SK-N-SH (cell line): ENCODE measurements around the gene RAB40C. TPM values are rescaled to one million over a fixed set of nuclear protein-coding genes. Genes with fewer than 3 reads are reported as not detected.

Experiments
- CTCF ChIA-PET: fragments of 300-600, 350-600 bp; formaldehyde crosslinking; extraction: SDS; loops from one replicate; lab custom pipeline; 2021; lab: Yijun Ruan, JAX
- POLR2A ChIA-PET: fragments of 350-600 bp; sonication (Branson Sonifier 250); formaldehyde crosslinking; extraction: SDS; loops from one replicate; lab custom pipeline; 2020; ENCODE audit warnings: antibody characterized with exemption, inconsistent platforms; lab: Yijun Ruan, JAX
- DNase-seq: peaks from one replicate; pipeline ENCODE4 v3.0.0; 2012
- H2AFZ ChIP-seq: fragments of 200-600 bp; sonication (generic); 2 replicates; pipeline ENCODE4 v1.8.1; 2016; ENCODE audit warnings: antibody characterized with exemption, mild to moderate bottlenecking, low read depth
- H3F3A ChIP-seq: fragments of 200-600 bp; sonication (generic); replicated peaks from 2 replicates; pipeline ENCODE3; 2016; ENCODE audit warnings: antibody characterized with exemption, mild to moderate bottlenecking; ENCODE audit not compliant: insufficient read depth
- H3K27ac ChIP-seq, 2 experiments: fragments of 200-500 bp in 1 of 2; fragments of 200-600 bp in 1 of 2; sonication (Bioruptor generic) in 1 of 2; sonication (generic), shearing (Covaris generic) in 1 of 2; 2 replicates each; pipeline versions ENCODE4 v1.5.1 to v1.6.1; 2014 to 2016; ENCODE audit warnings: low read depth in 2 of 2, inconsistent platforms in 1 of 2, low read length in 1 of 2, mild to moderate bottlenecking in 1 of 2, mixed read lengths in 1 of 2
- H3K27me3 ChIP-seq: fragments of 200-600 bp; sonication (generic), shearing (Covaris generic); 2 replicates; pipeline ENCODE4 v1.6.1; 2016; ENCODE audit warnings: mixed run types; ENCODE audit not compliant: insufficient read depth
- H3K36me3 ChIP-seq, 2 experiments: fragments of 200-500 bp in 1 of 2; fragments of 200-600 bp in 1 of 2; sonication (Bioruptor generic) in 1 of 2; sonication (generic) in 1 of 2; replicated peaks in 1 of 2; 2 replicates each; pipeline versions ENCODE3 to v1.5.1; 2014 to 2016; ENCODE audit warnings: low read length in 1 of 2, mild to moderate bottlenecking in 1 of 2; ENCODE audit not compliant: insufficient read depth in 2 of 2, control insufficient read depth in 1 of 2
- H3K4me1 ChIP-seq, 2 experiments: fragments of 200-500 bp in 1 of 2; fragments of 200-600 bp in 1 of 2; sonication (Bioruptor generic) in 1 of 2; sonication (generic), shearing (Covaris generic) in 1 of 2; 2 replicates each; pipeline versions ENCODE4 v1.5.1 to v1.6.1; 2014 to 2016; ENCODE audit warnings: low read depth in 1 of 2, low read length in 1 of 2, mixed run types in 1 of 2; ENCODE audit not compliant: insufficient read depth in 2 of 2, control insufficient read depth in 1 of 2
- H3K4me2 ChIP-seq: fragments of 200-600 bp; sonication (generic), shearing (Covaris generic); 2 replicates; pipeline ENCODE4 v1.6.1; 2017; ENCODE audit warnings: mixed run types
- H3K4me3 ChIP-seq, 2 experiments: fragments of 200-500 bp in 1 of 2; fragments of 200-600 bp in 1 of 2; sonication (Bioruptor generic) in 1 of 2; sonication (generic), shearing (Covaris generic) in 1 of 2; 2 replicates each; pipeline versions ENCODE4 v1.5.1 to v1.8.1; 2014 to 2016; ENCODE audit warnings: low read depth in 2 of 2, inconsistent platforms in 1 of 2, low read length in 1 of 2, mild to moderate bottlenecking in 1 of 2, mixed read lengths in 1 of 2, moderate library complexity in 1 of 2
- H3K79me2 ChIP-seq: fragments of 200-600 bp; sonication (generic); 2 replicates; pipeline ENCODE4 v1.8.1; 2017; ENCODE audit warnings: mild to moderate bottlenecking; ENCODE audit not compliant: insufficient read depth
- H3K9ac ChIP-seq: fragments of 200-600 bp; sonication (generic); 2 replicates; pipeline ENCODE4 v1.6.1; 2017; ENCODE audit warnings: mixed run types
- H3K9me2 ChIP-seq: fragments of 200-600 bp; sonication (generic); 2 replicates; pipeline ENCODE4 v1.6.1; 2017; ENCODE audit warnings: mixed run types
- H3K9me3 ChIP-seq: fragments of 200-600 bp; sonication (generic); 2 replicates; pipeline ENCODE4 v1.6.1; 2017; ENCODE audit warnings: mixed run types, mild to moderate bottlenecking, moderate library complexity
- H4K20me1 ChIP-seq: fragments of 200-600 bp; sonication (generic); 2 replicates; pipeline ENCODE4 v1.6.1; 2017; ENCODE audit warnings: mild to moderate bottlenecking, mixed run types; ENCODE audit not compliant: insufficient read depth
- CHD2 ChIP-seq: fragments of 150-350 bp; IDR thresholded peaks from 2 replicates; pipeline ENCODE4 v1.6.1; 2018; ENCODE audit warnings: low read length; ENCODE audit not compliant: partially characterized antibody
- ELF1 ChIP-seq: IDR thresholded peaks from 2 replicates; pipeline ENCODE4 v1.4.0; 2012
- EP300 ChIP-seq, 2 experiments: IDR thresholded peaks; 2 replicates each; pipeline versions ENCODE4 v1.4.0 to v1.6.1; 2012; ENCODE audit warnings: borderline replicate concordance in 1 of 2, low read depth in 1 of 2, low read length in 1 of 2
- FOSL2 ChIP-seq: IDR thresholded peaks from 2 replicates; pipeline ENCODE4 v1.4.0; 2012; ENCODE audit warnings: low read depth, mild to moderate bottlenecking, moderate library complexity, borderline replicate concordance
- FOXM1 ChIP-seq: IDR thresholded peaks from 2 replicates; pipeline ENCODE4 v1.4.0; 2012; ENCODE audit warnings: low read depth, mild to moderate bottlenecking
- GABPA ChIP-seq: IDR thresholded peaks from 2 replicates; pipeline ENCODE4 v1.4.0; 2012; ENCODE audit warnings: low read depth, mild to moderate bottlenecking
- GATA2 ChIP-seq: sonication (generic); formaldehyde crosslinking; IDR thresholded peaks from 2 replicates; pipeline ENCODE4 v1.5.0; 2020; ENCODE audit warnings: mild to moderate bottlenecking, missing genetic modification reagents
- JUND ChIP-seq: IDR thresholded peaks from 2 replicates; pipeline ENCODE4 v1.4.0; 2012
- MXI1 ChIP-seq: IDR thresholded peaks from 2 replicates; pipeline ENCODE4 v1.6.1; 2012; ENCODE audit warnings: mild to moderate bottlenecking, low read depth, low read length, improper control_type of control experiment
- NFIC ChIP-seq: IDR thresholded peaks from 2 replicates; pipeline ENCODE4 v1.4.0; 2012; ENCODE audit warnings: borderline replicate concordance
- NRF1 ChIP-seq: IDR thresholded peaks from 2 replicates; pipeline ENCODE4 v1.6.1; 2012; ENCODE audit warnings: low read depth, mild to moderate bottlenecking, low read length
- POLR2AphosphoS5 ChIP-seq: IDR thresholded peaks from 2 replicates; pipeline ENCODE4 v1.6.1; 2012; ENCODE audit warnings: low read depth, low read length
- RCOR1 ChIP-seq: fragments of 150-350 bp; IDR thresholded peaks from 2 replicates; pipeline ENCODE4 v1.6.1; 2017; ENCODE audit warnings: antibody characterized with exemption, low read length
- SIN3A ChIP-seq: IDR thresholded peaks from 2 replicates; pipeline ENCODE4 v1.6.1; 2012; ENCODE audit warnings: low read depth, mild to moderate bottlenecking, low read length, moderate library complexity, borderline replicate concordance
- SMC3 ChIP-seq: IDR thresholded peaks from 2 replicates; pipeline ENCODE4 v1.6.1; 2012; ENCODE audit warnings: low read depth, low read length, improper control_type of control experiment
- TCF12 ChIP-seq: IDR thresholded peaks from 2 replicates; pipeline ENCODE4 v1.4.0; 2012
- TEAD4 ChIP-seq: IDR thresholded peaks from 2 replicates; pipeline ENCODE4 v1.4.0; 2012; ENCODE audit warnings: mild to moderate bottlenecking, borderline replicate concordance; ENCODE audit not compliant: insufficient read depth
- YY1 ChIP-seq: IDR thresholded peaks from 2 replicates; pipeline ENCODE4 v1.4.0; 2012; ENCODE audit warnings: low read depth, mild to moderate bottlenecking
- WGBS: methylation state at CpG from one replicate; pipeline ENCODE4 v1.1.6; 2017; ENCODE audit warnings: low lambda C conversion rate; 5-methylcytosine and 5-hydroxymethylcytosine counted together
- polyA plus RNA-seq, 3 experiments: library from polyadenylated mRNA; depleted of rRNA; stranded (reverse); fragments of >200 nt; gene quantifications; 2 replicates each; pipeline ENCODE4 v1.2.3, GENCODE V29; 2012
- TF ChIP-seq, protein P1 (sequence below): fragments of 200-600 bp; sonication (generic); IDR thresholded peaks from 2 replicates; pipeline ENCODE4 v1.6.1; 2017; ENCODE audit warnings: antibody characterized with exemption, mild to moderate bottlenecking, moderate library complexity

The RAB40C gene
- polyA plus RNA-seq, 1 of the 3 experiments (the other 2 are of a cell fraction): 13.0 TPM

DNA sequence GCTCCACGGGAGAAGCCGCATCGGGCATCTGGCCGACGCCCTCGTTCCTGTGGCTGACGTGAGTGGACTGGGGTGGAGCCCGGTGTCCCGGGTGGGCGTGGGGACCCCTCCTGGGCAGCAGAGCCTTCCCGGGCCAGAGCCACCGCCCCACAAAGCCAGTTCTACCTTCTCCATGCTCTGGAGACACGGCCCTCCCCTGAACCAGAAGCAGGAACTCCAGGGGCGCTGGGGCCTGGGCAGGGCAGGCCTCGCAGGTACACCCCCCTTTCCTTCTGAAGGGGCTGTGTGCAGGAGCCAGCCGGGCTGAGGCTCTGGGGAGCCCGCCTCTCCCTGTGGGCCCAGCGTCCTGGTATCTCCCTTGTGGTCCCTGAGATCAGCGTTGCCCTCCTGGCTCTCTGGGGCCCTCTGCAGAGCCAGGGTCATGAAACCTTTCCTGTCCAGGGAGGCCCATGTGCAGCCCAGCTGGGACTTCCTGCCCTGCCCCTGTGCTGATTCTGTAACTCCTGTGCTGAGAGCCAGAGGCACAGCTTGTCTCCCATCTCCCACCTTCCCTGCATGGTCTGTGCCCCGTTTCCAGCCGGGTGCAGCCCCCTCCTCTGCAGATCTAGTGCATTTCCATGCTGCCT lies 13.6 kb upstream of the RAB40C start:
- no peak overlapping the region for H3K4me2 ChIP-seq
- no peaks in the 10 kb centered on the region for H3K9me3 ChIP-seq
- no peak overlapping the region for H3K9ac ChIP-seq
- H3K9me2 ChIP-seq: no peaks in the 10 kb centered on the region
- WGBS: 90% methylated on average over 6 of the region's 21 CpGs
- H3K36me3 ChIP-seq: peaks cover 0 to 41% of the 10 kb centered on the region in 2 experiments
- H3K79me2 ChIP-seq: peaks cover 8% of the 10 kb centered on the region
- H3K27me3 ChIP-seq: no peaks in the 10 kb centered on the region
- no peak overlapping the region for H3K4me3 ChIP-seq
- ChIA-PET POLR2A (interaction anchor here (0.7 to 1.1 kb wide), 3 partner anchors 9 to 11 kb away, joined by 3 read pairs; partner anchors contain the start of gene NHLRC4), CTCF (interaction anchor here (0.9 to 1.2 kb wide), 2 partner anchors 9 to 72 kb away, joined by 3 to 4 read pairs; no protein-coding TSS in a partner anchor)
- no peak for TF ChIP-seq EP300 (IDR thresholded peaks at IDR 0.05; ENCODE audit: borderline replicate concordance in 1 of 2, low read depth in 1 of 2, low read length in 1 of 2)
- no peak for TF ChIP-seq YY1
- TF ChIP-seq NFIC: no peak
- no peak for TF ChIP-seq TEAD4
- TF ChIP-seq POLR2AphosphoS5: no peak
- H2AFZ ChIP-seq: no peak overlapping the region
- peaks cover 0 to 7% of the 10 kb centered on the region in 2 experiments; a peak in 1 of 4 replicates for H3K4me1 ChIP-seq
- no peaks in the 10 kb centered on the region for H3F3A ChIP-seq
- no peak overlapping the region for H3K27ac ChIP-seq
- no peak for DNase-seq
- no peaks in the 10 kb centered on the region for H4K20me1 ChIP-seq

- peaks cover 4% of the 10 kb centered on the region for H3K79me2 ChIP-seq
- peak; percentile 52 for DNase-seq
- no peak overlapping the region for H3K4me2 ChIP-seq
- H3K9ac ChIP-seq: no peak overlapping the region
- WGBS: 85% methylated on average over 8 of the region's 8 CpGs
- no peaks in the 10 kb centered on the region for H3K27me3 ChIP-seq
- POLR2A ChIA-PET: interaction anchor here (0.7 to 1.0 kb wide), 2 partner anchors 8 to 10 kb away, joined by 3 read pairs; partner anchors contain the start of gene NHLRC4
- no peak overlapping the region for H3K27ac ChIP-seq
- TF ChIP-seq FOSL2 (no peak), GATA2 (CRISPR knock-in tag) (no peak), FOXM1 (no peak), CHD2 (no peak), SIN3A (no peak), TCF12 (no peak), POLR2AphosphoS5 (no peak), RCOR1 (no peak), TEAD4 (no peak), JUND (no peak), YY1 (no peak), GABPA (no peak), NRF1 (no peak), ELF1 (no peak), SMC3 (no peak), MXI1 (no peak)
- TF ChIP-seq, protein P1, sequence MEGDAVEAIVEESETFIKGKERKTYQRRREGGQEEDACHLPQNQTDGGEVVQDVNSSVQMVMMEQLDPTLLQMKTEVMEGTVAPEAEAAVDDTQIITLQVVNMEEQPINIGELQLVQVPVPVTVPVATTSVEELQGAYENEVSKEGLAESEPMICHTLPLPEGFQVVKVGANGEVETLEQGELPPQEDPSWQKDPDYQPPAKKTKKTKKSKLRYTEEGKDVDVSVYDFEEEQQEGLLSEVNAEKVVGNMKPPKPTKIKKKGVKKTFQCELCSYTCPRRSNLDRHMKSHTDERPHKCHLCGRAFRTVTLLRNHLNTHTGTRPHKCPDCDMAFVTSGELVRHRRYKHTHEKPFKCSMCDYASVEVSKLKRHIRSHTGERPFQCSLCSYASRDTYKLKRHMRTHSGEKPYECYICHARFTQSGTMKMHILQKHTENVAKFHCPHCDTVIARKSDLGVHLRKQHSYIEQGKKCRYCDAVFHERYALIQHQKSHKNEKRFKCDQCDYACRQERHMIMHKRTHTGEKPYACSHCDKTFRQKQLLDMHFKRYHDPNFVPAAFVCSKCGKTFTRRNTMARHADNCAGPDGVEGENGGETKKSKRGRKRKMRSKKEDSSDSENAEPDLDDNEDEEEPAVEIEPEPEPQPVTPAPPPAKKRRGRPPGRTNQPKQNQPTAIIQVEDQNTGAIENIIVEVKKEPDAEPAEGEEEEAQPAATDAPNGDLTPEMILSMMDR: no peak; the same call in 1 of the 2 replicates
- TF ChIP-seq, all 33 proteins: peak for 0
- no peaks in the 10 kb centered on the region for H3F3A ChIP-seq
- no peaks in the 10 kb centered on the region for H3K9me2 ChIP-seq
- peaks cover 0 to 41% of the 10 kb centered on the region in 2 experiments for H3K36me3 ChIP-seq
- CTCF ChIA-PET: interaction anchor here (0.7 to 1.2 kb wide), 3 partner anchors 8 to 71 kb away, joined by 3 to 4 read pairs (median 3); no protein-coding TSS in a partner anchor
- H2AFZ ChIP-seq: no peak overlapping the region
- H3K9me3 ChIP-seq: no peaks in the 10 kb centered on the region
- no peaks in the 10 kb centered on the region for H4K20me1 ChIP-seq
- peaks cover 0 to 4% of the 10 kb centered on the region in 2 experiments; a peak in 1 of 4 replicates for H3K4me1 ChIP-seq
- H3K4me3 ChIP-seq: no peak overlapping the region
Measured at GRCh38 chr16:576823-577201, 13.1 kb upstream of the RAB40C start.
